Body of pancreas (tissue), 4 donors: ENCODE data around the gene FPR2. TPM values are rescaled to one million over a fixed set of nuclear protein-coding genes. Genes with fewer than 3 reads are reported as not detected.
A peak's percentile ranks its signal among the peaks of the same experiment; 100 is the strongest.

ENCODE experiments used
- ATAC-seq: fragments of 150-250 bp; one replicate; pipeline ENCODE4 v1.9.1; 2016
- DNase-seq, 4 donors: peaks; one replicate each; pipeline ENCODE4 v3.0.0-alpha.2; 2019
- H3K27ac ChIP-seq, 4 donors: fragments of 200-600 bp; sonication (generic); 1 replicate in 3 of 4; 2 replicates in 1 of 4; pipeline versions ENCODE4 v1.5.1 to v1.6.1; 2016 to 2019; ENCODE audit warnings: mild to moderate bottlenecking in 1 of 4, mixed read lengths in 1 of 4, moderate library complexity in 1 of 4
- H3K27me3 ChIP-seq, 2 donors: fragments of 200-600 bp; sonication (generic); one replicate each; pipeline ENCODE4 v1.6.0; 2016; ENCODE audit warnings: mild to moderate bottlenecking in 1 of 2
- H3K36me3 ChIP-seq, 2 donors: fragments of 200-600 bp; sonication (generic); replicated peaks in 1 of 2; 2 replicates each; pipeline ENCODE4 v1.5.1; 2016; ENCODE audit warnings: low read depth in 2 of 2; ENCODE audit not compliant: insufficient read depth in 1 of 2
- H3K4me1 ChIP-seq: fragments of 200-600 bp; sonication (generic); one replicate; pipeline ENCODE4 v1.6.0; 2016
- H3K4me3 ChIP-seq, 2 donors: fragments of 200-600 bp; sonication (generic); 1 replicate in 1 of 2; 2 replicates in 1 of 2; pipeline ENCODE4 v1.5.1; 2016 to 2019
- H3K9me3 ChIP-seq, 3 donors: fragments of 200-600 bp; sonication (generic); 1 replicate in 2 of 3; 2 replicates in 1 of 3; pipeline ENCODE4 v1.5.1; 2016
- POLR2A ChIP-seq, 3 donors: fragments of 450-650 bp; IDR thresholded peaks; one replicate each; pipeline ENCODE4 v1.6.1; 2016; ENCODE audit warnings: antibody characterized with exemption in 3 of 3, mild to moderate bottlenecking in 2 of 3
- WGBS, 2 donors: methylation state at CpG; one replicate each; pipeline ENCODE4 v1.1.5; 2017; 5-methylcytosine and 5-hydroxymethylcytosine counted together
- intact Hi-C: fragments of 100-400 bp; cut with DNase I; formaldehyde crosslinking; loops from one replicate; pipeline ENCODE4 v1.15.1; 2023
- total RNA-seq, 2 donors: library from RNA; depleted of rRNA; stranded (reverse); fragments of >200 nt; gene quantifications; one replicate each; pipeline ENCODE4 v1.1.0, GENCODE V29; 2016
- TF ChIP-seq, protein P1 (sequence below), 7 experiments: fragments of 450-650 bp in 4 of 7; fragments of 200-600 bp in 3 of 7; sonication (generic) in 3 of 7; IDR thresholded peaks; one replicate each; pipeline ENCODE4 v1.5.1; 2016 to 2019; ENCODE audit warnings: antibody characterized with exemption in 7 of 7

Gene FPR2
- total RNA-seq, 2 donors from 2014 or later: 0.78 TPM; not detected in 1

DNA sequence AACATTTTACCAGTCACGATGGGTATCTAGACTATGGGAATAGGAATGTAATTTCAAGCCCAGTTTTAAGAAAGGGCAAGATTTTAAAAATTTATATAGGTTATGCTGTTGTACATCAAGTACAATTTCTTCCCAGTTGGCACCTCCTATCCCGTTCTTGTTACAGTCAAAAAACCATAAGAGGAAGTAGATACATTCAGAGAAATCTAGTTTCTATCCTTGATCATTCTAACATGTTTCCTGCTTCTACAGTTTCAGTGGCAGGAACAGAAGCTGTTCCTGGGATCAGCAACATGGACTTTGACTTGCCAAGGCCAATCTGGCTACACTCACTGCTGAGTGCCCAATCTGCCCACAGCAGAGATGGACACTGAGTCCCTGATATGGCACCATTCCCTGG lies 19.3 kb downstream of the FPR2 start:
- H3K4me1 ChIP-seq: no peaks in the 10 kb centered on the region
- no peaks in the 10 kb centered on the region for H3K36me3 ChIP-seq
- intact Hi-C loops: no loop called here
- H3K9me3 ChIP-seq: no peaks in the 10 kb centered on the region
- 23 to 31% methylated on average over 2 of the region's 2 CpGs for WGBS, 2 donors
- TF ChIP-seq, protein P1, sequence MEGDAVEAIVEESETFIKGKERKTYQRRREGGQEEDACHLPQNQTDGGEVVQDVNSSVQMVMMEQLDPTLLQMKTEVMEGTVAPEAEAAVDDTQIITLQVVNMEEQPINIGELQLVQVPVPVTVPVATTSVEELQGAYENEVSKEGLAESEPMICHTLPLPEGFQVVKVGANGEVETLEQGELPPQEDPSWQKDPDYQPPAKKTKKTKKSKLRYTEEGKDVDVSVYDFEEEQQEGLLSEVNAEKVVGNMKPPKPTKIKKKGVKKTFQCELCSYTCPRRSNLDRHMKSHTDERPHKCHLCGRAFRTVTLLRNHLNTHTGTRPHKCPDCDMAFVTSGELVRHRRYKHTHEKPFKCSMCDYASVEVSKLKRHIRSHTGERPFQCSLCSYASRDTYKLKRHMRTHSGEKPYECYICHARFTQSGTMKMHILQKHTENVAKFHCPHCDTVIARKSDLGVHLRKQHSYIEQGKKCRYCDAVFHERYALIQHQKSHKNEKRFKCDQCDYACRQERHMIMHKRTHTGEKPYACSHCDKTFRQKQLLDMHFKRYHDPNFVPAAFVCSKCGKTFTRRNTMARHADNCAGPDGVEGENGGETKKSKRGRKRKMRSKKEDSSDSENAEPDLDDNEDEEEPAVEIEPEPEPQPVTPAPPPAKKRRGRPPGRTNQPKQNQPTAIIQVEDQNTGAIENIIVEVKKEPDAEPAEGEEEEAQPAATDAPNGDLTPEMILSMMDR (IDR thresholded peaks at IDR 0.05): no peak
- no peak for TF ChIP-seq POLR2A (IDR thresholded peaks at IDR 0.05)
- H3K4me3 ChIP-seq: no peak overlapping the region
- ATAC-seq: no peak
- no peak for DNase-seq
- H3K27me3 ChIP-seq: no peaks in the 10 kb centered on the region
- no peak overlapping the region for H3K27ac ChIP-seq

DNA sequence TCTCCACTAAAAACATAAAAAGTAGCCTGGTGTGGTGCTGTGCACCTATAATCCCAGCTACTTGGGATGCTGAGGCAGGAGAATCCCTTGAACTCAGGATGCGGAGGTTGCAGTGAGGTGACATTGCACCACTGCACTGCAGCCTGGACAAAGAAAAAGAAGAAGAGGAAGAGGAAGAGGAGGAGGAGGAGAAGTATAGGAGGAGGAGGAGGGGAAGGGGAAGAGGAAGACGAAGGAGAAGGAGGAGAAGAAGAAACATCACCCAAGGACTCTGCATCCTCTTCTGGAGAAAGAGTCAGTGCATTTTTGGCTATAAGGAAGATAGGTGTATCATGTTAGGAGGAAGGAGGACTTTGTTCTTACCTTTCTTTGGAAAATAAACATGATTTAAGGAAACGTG lies 21.0 kb downstream of the FPR2 start:
- WGBS, 2 donors: 28 to 31% methylated on average over 3 of the region's 3 CpGs
- no peaks in the 10 kb centered on the region for H3K27me3 ChIP-seq
- no peaks in the 10 kb centered on the region for H3K36me3 ChIP-seq
- no peak for ATAC-seq
- H3K27ac ChIP-seq: no peak overlapping the region
- DNase-seq: no peak
- H3K9me3 ChIP-seq: no peaks in the 10 kb centered on the region
- TF ChIP-seq, protein P1 (IDR thresholded peaks at IDR 0.05): no peak
- TF ChIP-seq POLR2A (IDR thresholded peaks at IDR 0.05): no peak
- no peaks in the 10 kb centered on the region for H3K4me1 ChIP-seq
- intact Hi-C loops: no loop called here
- no peak overlapping the region for H3K4me3 ChIP-seq

DNA sequence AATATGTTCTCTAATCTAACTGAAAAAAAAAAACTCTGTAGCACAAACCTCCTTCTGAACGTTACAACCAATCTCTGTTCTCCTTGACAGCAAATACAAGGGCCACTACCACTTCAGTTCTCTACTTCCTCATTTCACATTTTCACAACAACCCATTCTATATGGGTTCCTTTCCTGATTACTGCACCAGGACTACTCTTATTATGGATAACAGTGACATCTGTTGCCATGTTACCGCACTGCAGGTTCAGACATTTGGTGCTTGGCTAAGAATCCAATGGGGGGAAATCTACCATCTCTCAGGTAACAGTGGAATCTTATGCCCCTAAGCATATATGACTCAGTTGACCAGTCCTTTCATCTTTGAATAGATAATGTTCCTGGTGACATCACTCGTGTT lies 22.4 kb downstream of the FPR2 start:
- TF ChIP-seq, protein P1 (IDR thresholded peaks at IDR 0.05): no peak
- no peak for TF ChIP-seq POLR2A (IDR thresholded peaks at IDR 0.05)
- Histone ChIP-seq H3K27me3 (no peaks in the 10 kb centered on the region), H3K9me3 (no peaks in the 10 kb centered on the region), H3K4me1 (no peaks in the 10 kb centered on the region), H3K4me3 (no peak overlapping the region), H3K36me3 (no peaks in the 10 kb centered on the region), H3K27ac (no peak overlapping the region)
- intact Hi-C loops: no loop called here
- 21 to 24% methylated on average over 3 of the region's 3 CpGs for WGBS, 2 donors
- no peak for ATAC-seq
- no peak for DNase-seq

DNA sequence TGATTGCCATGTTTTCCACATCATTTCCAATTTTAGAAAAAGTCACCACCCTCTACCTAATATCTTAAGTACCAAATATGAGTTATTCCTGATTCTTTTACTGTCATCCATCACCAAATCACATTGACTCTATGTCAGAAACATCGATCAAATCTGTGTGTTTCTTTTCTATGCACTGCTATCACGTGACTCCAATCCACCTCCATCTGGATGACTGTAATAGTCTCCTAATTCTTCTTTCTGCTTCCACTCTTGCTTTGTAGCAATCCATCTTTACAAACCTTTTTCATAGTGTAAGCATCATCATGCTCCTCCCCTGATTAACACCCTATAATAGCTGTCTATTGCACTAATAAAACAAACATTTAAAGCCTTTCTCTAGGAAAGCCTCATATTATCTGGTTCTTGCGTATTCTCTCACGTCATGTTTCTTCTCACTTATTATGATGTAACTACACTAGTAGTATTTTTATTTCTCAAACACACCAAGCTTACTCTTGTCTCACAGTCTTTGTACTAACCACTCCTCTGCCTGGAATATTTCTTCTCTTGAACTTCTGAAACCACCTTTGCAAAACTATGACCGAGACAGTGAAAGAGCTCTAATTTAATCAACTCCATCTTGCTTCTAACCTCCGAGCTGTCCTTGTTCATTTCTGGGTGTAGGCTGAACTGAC lies 23.3 kb downstream of the FPR2 start:
- intact Hi-C loops: no loop called here
- TF ChIP-seq, protein P1 (IDR thresholded peaks at IDR 0.05): no peak
- TF ChIP-seq POLR2A (IDR thresholded peaks at IDR 0.05): no peak
- Histone ChIP-seq H3K27me3 (no peaks in the 10 kb centered on the region), H3K27ac (peak overlapping the region in 1 of 4 donors; percentile 57), H3K9me3 (no peaks in the 10 kb centered on the region), H3K36me3 (no peaks in the 10 kb centered on the region), H3K4me3 (no peak overlapping the region), H3K4me1 (no peaks in the 10 kb centered on the region)
- 41 to 44% methylated on average over 6 of the region's 6 CpGs for WGBS, 2 donors
- DNase-seq: no peak
- no peak for ATAC-seq
